H1 (cell line): ENCODE measurements around the gene BEST1.

ENCODE experiments used
- EZH2 ChIP-seq: fragments of 200-600 bp; sonication (generic); IDR thresholded peaks from 2 replicates; pipeline ENCODE4 v1.7.1; 2012; ENCODE audit warnings: low read depth, mild to moderate bottlenecking, moderate library complexity, low read length, inconsistent platforms; ENCODE audit not compliant: severe bottlenecking
- SP2 ChIP-seq: IDR thresholded peaks from 2 replicates; pipeline ENCODE4 v1.6.1; 2012; ENCODE audit warnings: mild to moderate bottlenecking, low read length, inconsistent platforms

DNA sequence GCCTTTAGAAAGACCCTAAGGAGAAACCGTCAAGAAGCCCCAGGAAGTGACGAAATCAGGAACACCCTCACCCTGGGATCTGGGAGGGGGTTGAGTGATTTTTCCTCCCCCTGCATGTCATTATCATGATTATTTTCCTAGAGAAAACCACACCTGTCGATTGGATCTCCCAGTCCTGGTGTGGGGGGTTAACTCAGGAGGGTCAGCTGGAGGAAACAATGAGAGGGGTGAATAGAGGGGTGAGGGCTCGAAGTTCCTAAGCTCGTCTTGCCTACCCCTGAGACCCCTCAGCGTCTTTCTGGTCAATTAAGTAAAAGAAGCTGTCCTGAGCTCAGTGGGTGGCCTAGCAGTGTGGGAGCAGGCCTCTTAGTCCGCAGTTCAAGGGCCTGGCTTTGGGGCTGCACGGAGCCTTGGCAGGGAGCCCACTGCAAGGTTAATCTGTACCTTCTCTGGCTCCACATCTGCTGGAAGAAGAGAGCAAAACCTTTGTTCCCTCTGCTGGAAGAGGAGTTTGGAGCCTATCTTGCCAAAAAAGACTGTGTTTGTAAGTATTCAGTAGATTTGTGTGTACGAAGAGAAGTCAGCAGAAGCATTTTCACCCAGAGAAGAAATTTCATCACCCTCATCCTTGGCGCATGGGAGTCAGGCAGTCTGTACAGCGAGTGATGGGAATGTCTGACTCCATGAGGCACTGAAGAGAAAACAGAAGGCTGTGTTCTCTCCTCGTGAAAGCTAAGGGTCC, 51.5 kb downstream of the BEST1 start:
- no peak for TF ChIP-seq SP2
- TF ChIP-seq EZH2 = no peak
